Activated gamma-delta T cell treated with anti-CD3 and anti-CD28 coated beads, Interleukin-2, amount 50 U/mL, for 16 hours (primary cell): ENCODE results near the gene USP32.
"Not testable (repeated sequence)": the region's sequence is repeated elsewhere in the genome, so short reads cannot be mapped to it uniquely, and the experiment has no call there.

Experiments
- DNase-seq: peaks from one replicate; pipeline ENCODE4 v3.0.0-alpha.2; 2020; ENCODE audit warnings: low read depth

Gene USP32

GRCh38 chr17:60410001-60410400 lies 18.1 kb upstream of the USP32 start:
- DNase-seq: no peak

- no peak for DNase-seq
Observed at GRCh38 chr17:60406887-60407286, 15.0 kb upstream of the USP32 start.

GRCh38 chr17:60403962-60404361 lies 12.0 kb upstream of the USP32 start:
- DNase-seq: no peak

GRCh38 chr17:60403523-60403810 lies 11.5 kb upstream of the USP32 start:
- DNase-seq: no peak

- DNase-seq: no peak
Observed at GRCh38 chr17:60401819-60402218, 9.9 kb upstream of the USP32 start.

GRCh38 chr17:60398227-60398959 lies 6.5 kb upstream of the USP32 start:
- no peak for DNase-seq

- no peak for DNase-seq
Observed at GRCh38 chr17:60396412-60396811, 4.5 kb upstream of the USP32 start.

- no peak for DNase-seq
Observed at GRCh38 chr17:60395508-60396065, 3.7 kb upstream of the USP32 start.

- no peak for DNase-seq
Observed at GRCh38 chr17:60393840-60394723, 2.1 kb upstream of the USP32 start.

GRCh38 chr17:60392845-60393702 lies 1.1 kb upstream of the USP32 start:
- DNase-seq: no peak

GRCh38 chr17:60391471-60392041 lies 377 bp downstream of the USP32 start:
- DNase-seq: no peak

GRCh38 chr17:60390925-60391470 lies 935 bp downstream of the USP32 start:
- DNase-seq: peak; percentile 18

- no peak for DNase-seq
Observed at GRCh38 chr17:60390186-60390585, 1.7 kb downstream of the USP32 start.

GRCh38 chr17:60388742-60389141 lies 3.2 kb downstream of the USP32 start:
- no peak for DNase-seq

GRCh38 chr17:60387666-60388065 lies 4.3 kb downstream of the USP32 start:
- DNase-seq: no peak

GRCh38 chr17:60386147-60387058 lies 5.5 kb downstream of the USP32 start:
- no peak for DNase-seq

- not testable (repeated sequence) for DNase-seq
Observed at GRCh38 chr17:60384921-60385320, 7.0 kb downstream of the USP32 start.

GRCh38 chr17:60383379-60383778 lies 8.6 kb downstream of the USP32 start:
- no peak for DNase-seq

- no peak for DNase-seq
Observed at GRCh38 chr17:60381958-60382357, 10.0 kb downstream of the USP32 start.

GRCh38 chr17:60379461-60379860 lies 12.5 kb downstream of the USP32 start:
- DNase-seq: not testable (repeated sequence)
